ENCODE measurements around the gene PPAT. TPM values are rescaled to one million over a fixed set of nuclear protein-coding genes. Genes with fewer than 3 reads are reported as not detected.
"Not testable (repeated sequence)": the region's sequence is repeated elsewhere in the genome, so short reads cannot be mapped to it uniquely, and the experiment has no call there.

PPAT gene
- total RNA-seq, 1 experiment from 2014 or later: 26.3 TPM

- no peak for DNase-seq (ENCODE audit: low read depth)
Measured at GRCh38 chr4:56386091-56386490, 49.3 kb downstream of the PPAT start.

- no peak for DNase-seq (ENCODE audit: low read depth)
Measured at GRCh38 chr4:56375458-56375857, 60.0 kb downstream of the PPAT start.

GRCh38 chr4:56374956-56375355 is 60.5 kb downstream of the PPAT start:
- DNase-seq (ENCODE audit: low read depth): no peak

GRCh38 chr4:56372774-56373173 is 62.6 kb downstream of the PPAT start:
- DNase-seq (ENCODE audit: low read depth): peak; percentile 1

- DNase-seq (ENCODE audit: low read depth): no peak
Measured at GRCh38 chr4:56371426-56372220, 63.8 kb downstream of the PPAT start.

GRCh38 chr4:56370377-56370776 is 65.0 kb downstream of the PPAT start:
- peak; percentile 7 for DNase-seq (ENCODE audit: low read depth)

GRCh38 chr4:56362981-56363380 is 72.4 kb downstream of the PPAT start:
- DNase-seq (ENCODE audit: low read depth): not testable (repeated sequence)

- DNase-seq (ENCODE audit: low read depth): no peak
Measured at GRCh38 chr4:56360071-56360470, 75.3 kb downstream of the PPAT start.

- no peak for DNase-seq (ENCODE audit: low read depth)
Measured at GRCh38 chr4:56356650-56357049, 78.8 kb downstream of the PPAT start.

GRCh38 chr4:56348576-56348975 is 86.8 kb downstream of the PPAT start:
- DNase-seq (ENCODE audit: low read depth): no peak

- no peak for DNase-seq (ENCODE audit: low read depth)
Measured at GRCh38 chr4:56345458-56345857, 90.0 kb downstream of the PPAT start.

Other genes with a start within 250 kb of the PPAT start
- 3.8 and 5.9 TPM in 2 replicates for gene AASDH, start 48.1 kb downstream of the PPAT start, total RNA-seq (2014; rRNA removed; shearing (Covaris generic))
- gene PAICS, start 645 bp upstream of the PPAT start, total RNA-seq (2014; rRNA removed; shearing (Covaris generic)): 54.3 and 71.5 TPM in 2 replicates
- gene SRP72, start 32.0 kb upstream of the PPAT start, total RNA-seq (2014; rRNA removed; shearing (Covaris generic)): 41.2 and 44.5 TPM in 2 replicates
- gene ARL9, start 70.2 kb upstream of the PPAT start, total RNA-seq (2014; rRNA removed; shearing (Covaris generic)): 0.11 and 0.51 TPM in 2 replicates
- not detected in 2 replicates for gene HOPX, start 245.7 kb upstream of the PPAT start, total RNA-seq (2014; rRNA removed; shearing (Covaris generic))